ENCODE data around the gene LAMB3. TPM values are rescaled to one million over a fixed set of nuclear protein-coding genes. Genes with fewer than 3 reads are reported as not detected.

LAMB3 gene
- total RNA-seq, 2 donors from 2014 or later, result 43.7 to 92.8 TPM

DNA sequence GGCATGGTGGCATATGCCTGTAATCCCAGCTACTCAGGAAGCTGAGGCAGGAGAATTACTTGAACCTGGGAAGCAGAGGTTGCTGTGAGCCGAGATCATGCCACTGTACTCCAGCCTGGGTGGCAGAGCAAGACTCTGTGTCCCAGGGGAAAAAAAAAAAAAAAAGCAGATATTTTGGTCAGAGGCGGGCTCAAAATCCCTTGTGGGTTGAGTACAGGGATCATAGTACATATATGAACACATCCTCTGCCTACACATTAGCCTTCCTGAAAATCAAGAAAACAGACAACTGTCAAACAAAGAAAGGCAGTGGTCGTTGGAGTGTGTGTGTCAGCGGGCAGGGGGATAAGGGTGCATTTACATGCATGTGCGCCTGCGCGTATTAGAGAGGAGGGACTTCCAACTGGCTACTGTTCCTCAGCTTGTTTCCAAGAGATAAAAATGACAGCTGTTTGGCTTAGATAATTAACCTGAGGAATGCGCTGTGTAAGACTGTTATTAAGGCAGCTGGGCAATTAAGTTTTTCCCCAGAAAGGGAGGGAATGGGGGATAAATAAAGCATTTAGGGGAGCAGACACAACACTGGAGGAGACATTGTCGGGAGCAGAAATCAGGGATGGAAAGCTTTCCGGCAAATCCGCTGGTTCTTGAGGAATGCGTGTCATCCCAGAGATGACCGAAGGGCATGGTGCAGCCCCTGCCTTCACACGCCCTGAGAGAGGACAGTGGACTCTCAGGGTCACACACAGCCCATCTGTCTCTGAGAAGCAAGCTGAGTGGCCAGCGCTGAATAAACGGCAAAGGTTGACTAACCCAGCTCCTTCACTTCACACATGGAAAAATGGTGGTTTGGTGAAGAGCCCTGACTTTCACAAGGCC, 6.4 kb downstream of the LAMB3 start:
- no peaks in the 10 kb centered on the region for H3K36me3 ChIP-seq
- intact Hi-C loops (cut with DNase I), result no loop called here
- 81% methylated on average over 16 of the region's 16 CpGs for WGBS
- no peak overlapping the region for H3K27ac ChIP-seq
- H3K9me3 ChIP-seq, result no peaks in the 10 kb centered on the region
- H3K4me1 ChIP-seq (replicated peaks), result peaks cover 14% of the 10 kb centered on the region
- H3K4me3 ChIP-seq, result no peak overlapping the region
- TF ChIP-seq POLR2AphosphoS5 (IDR thresholded peaks at IDR 0.05), result no peak
- TF ChIP-seq POLR2A (IDR thresholded peaks at IDR 0.05), result no peak
- TF ChIP-seq, protein P1, sequence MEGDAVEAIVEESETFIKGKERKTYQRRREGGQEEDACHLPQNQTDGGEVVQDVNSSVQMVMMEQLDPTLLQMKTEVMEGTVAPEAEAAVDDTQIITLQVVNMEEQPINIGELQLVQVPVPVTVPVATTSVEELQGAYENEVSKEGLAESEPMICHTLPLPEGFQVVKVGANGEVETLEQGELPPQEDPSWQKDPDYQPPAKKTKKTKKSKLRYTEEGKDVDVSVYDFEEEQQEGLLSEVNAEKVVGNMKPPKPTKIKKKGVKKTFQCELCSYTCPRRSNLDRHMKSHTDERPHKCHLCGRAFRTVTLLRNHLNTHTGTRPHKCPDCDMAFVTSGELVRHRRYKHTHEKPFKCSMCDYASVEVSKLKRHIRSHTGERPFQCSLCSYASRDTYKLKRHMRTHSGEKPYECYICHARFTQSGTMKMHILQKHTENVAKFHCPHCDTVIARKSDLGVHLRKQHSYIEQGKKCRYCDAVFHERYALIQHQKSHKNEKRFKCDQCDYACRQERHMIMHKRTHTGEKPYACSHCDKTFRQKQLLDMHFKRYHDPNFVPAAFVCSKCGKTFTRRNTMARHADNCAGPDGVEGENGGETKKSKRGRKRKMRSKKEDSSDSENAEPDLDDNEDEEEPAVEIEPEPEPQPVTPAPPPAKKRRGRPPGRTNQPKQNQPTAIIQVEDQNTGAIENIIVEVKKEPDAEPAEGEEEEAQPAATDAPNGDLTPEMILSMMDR (IDR thresholded peaks at IDR 0.05), result no peak
- H3K27me3 ChIP-seq (replicated peaks; ENCODE audit: insufficient read depth), result no peaks in the 10 kb centered on the region
- DNase-seq (ENCODE audit: low spot score), result no peak

DNA sequence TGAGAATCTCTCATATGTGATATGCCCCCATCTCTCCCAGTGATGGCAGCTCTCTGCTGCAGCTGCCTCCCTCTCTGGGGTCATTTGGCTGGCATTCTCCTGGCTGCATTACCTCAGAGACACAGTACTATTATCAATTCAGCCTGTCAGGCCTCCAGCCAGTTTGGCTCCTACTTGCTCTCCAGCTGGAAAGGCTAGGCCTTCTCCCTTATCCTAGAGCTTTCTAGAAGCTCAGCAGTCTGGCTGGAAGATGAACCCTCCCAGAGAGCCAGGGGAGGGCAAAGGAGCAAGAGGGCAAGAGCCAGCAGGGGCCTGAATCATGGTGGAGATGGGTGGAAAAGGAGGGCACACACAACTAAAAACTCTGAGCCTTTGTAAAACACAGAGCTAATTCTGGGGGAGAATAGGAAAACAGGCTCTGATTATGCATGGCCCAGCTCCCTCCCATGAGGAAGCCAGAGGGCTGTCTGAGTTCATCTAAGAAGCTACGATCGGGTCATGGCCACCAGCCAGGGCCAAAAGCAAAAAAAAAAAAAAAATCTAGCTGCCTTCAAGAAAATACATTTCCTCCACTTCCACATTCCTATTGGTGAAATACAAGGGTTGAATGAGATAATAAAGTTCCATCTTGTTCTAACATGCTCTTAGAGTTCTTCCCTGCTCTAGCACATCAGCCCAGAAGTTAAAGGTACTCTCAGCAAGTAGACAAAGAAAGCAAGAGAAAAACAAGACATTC, 8.8 kb downstream of the LAMB3 start:
- Histone ChIP-seq H3K4me1 (replicated peaks) (peaks cover 14% of the 10 kb centered on the region), H3K27me3 (replicated peaks; ENCODE audit: insufficient read depth) (no peaks in the 10 kb centered on the region), H3K9me3 (no peaks in the 10 kb centered on the region), H3K36me3 (no peaks in the 10 kb centered on the region), H3K4me3 (no peak overlapping the region), H3K27ac (peak overlapping the region; percentile 49 to 61)
- 2% methylated on average over 2 of the region's 2 CpGs for WGBS
- no peak for DNase-seq (ENCODE audit: low spot score)
- TF ChIP-seq, protein P1 (IDR thresholded peaks at IDR 0.05), result peak in 1 of 4 experiments; percentile 17
- TF ChIP-seq POLR2AphosphoS5 (IDR thresholded peaks at IDR 0.05), result peak; percentile 49
- no peak for TF ChIP-seq POLR2A (IDR thresholded peaks at IDR 0.05)
- intact Hi-C loops (cut with DNase I), result no loop called here

DNA sequence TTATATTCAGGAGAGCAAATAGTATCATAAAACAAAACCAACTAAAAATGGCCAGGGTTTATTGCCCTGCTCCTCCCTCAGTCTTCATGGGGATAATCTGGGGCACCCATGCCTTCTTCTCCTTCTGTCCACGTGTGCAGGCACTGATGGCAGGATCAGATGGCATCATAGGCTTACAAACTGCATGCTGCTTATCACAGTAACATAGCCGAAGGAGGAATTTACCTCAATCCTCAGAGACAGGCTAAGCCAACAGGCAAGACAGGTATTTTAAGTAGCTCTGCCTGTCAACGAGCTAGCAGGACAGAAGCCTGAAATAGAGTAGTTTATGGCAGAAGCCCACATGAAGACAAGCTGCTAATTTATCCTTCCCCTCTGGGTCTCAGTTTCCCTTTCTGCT, 9.4 kb downstream of the LAMB3 start:
- intact Hi-C loops (cut with DNase I), result no loop called here
- H3K27ac ChIP-seq, result peak overlapping the region; percentile 49 to 61
- TF ChIP-seq POLR2AphosphoS5 (IDR thresholded peaks at IDR 0.05), result peak; percentile 54
- TF ChIP-seq, protein P1 (IDR thresholded peaks at IDR 0.05), result no peak
- H3K9me3 ChIP-seq, result no peaks in the 10 kb centered on the region
- H3K36me3 ChIP-seq, result no peaks in the 10 kb centered on the region
- peaks cover 14% of the 10 kb centered on the region for H3K4me1 ChIP-seq (replicated peaks)
- WGBS, result 21% methylated on average over 3 of the region's 3 CpGs
- peak; percentile 49 for DNase-seq (ENCODE audit: low spot score)
- H3K27me3 ChIP-seq (replicated peaks; ENCODE audit: insufficient read depth), result no peaks in the 10 kb centered on the region
- H3K4me3 ChIP-seq, result no peak overlapping the region

DNA sequence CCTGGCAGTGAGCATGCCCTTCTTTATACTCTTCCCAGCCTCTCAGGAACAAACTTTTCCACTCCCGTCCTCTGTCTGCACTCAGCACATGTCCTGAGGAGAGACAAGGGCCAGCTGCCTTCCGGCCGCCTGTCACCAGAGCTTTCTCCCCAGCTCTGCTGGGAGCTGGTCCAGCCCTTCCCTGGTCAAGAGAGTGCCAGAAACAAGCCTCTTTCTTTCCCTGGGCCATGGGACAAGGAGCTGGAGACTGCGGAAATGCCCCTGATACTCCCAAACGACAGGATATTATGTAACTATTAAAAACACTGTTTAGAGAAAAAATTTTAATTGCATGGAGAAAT, 10.4 kb downstream of the LAMB3 start:
- intact Hi-C loops (cut with DNase I), result no loop called here
- 39% methylated on average over 5 of the region's 5 CpGs for WGBS
- H3K4me3 ChIP-seq, result no peak overlapping the region
- no peaks in the 10 kb centered on the region for H3K36me3 ChIP-seq
- H3K27me3 ChIP-seq (replicated peaks; ENCODE audit: insufficient read depth), result no peaks in the 10 kb centered on the region
- H3K4me1 ChIP-seq (replicated peaks), result peaks cover 14% of the 10 kb centered on the region
- no peaks in the 10 kb centered on the region for H3K9me3 ChIP-seq
- DNase-seq (ENCODE audit: low spot score), result no peak
- peak overlapping the region; percentile 39 to 62 for H3K27ac ChIP-seq
- TF ChIP-seq POLR2AphosphoS5 (IDR thresholded peaks at IDR 0.05), result peak; percentile 42
- no peak for TF ChIP-seq POLR2A (IDR thresholded peaks at IDR 0.05)

DNA sequence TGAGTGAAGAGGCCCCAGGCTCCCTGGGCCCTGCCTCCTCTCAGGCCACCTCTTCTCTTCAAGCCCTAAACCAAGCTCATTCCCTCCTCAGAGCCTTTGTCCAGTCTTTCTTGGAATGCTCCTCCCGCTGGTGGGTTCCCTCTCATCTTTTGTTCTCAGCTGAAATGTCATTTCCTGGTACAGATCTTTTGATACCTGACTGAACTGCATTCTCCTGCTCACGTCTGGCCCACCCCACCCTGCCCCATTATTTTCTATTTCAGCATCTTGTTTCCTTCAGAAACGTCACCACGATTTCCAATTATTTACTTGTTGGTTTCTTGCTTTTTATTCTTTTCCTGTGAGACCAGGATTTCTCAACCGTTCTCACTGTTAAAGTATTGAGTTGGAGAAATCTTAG, 16.4 kb downstream of the LAMB3 start:
- H3K36me3 ChIP-seq, result no peaks in the 10 kb centered on the region

More for the DNA sequence above, 16.4 kb downstream of the LAMB3 start:
- Histone ChIP-seq H3K9me3 (no peaks in the 10 kb centered on the region), H3K4me1 (replicated peaks) (no peaks in the 10 kb centered on the region), H3K27me3 (replicated peaks; ENCODE audit: insufficient read depth) (no peaks in the 10 kb centered on the region), H3K4me3 (no peak overlapping the region), H3K27ac (no peak overlapping the region)
- WGBS, result 76% methylated on average over 5 of the region's 5 CpGs
- TF ChIP-seq, protein P1 (IDR thresholded peaks at IDR 0.05), result no peak
- TF ChIP-seq POLR2AphosphoS5 (IDR thresholded peaks at IDR 0.05) (no peak), POLR2A (IDR thresholded peaks at IDR 0.05) (no peak)
- DNase-seq (ENCODE audit: low spot score), result no peak
- intact Hi-C loops (cut with DNase I), result no loop called here
